HG02763 (cell line): ENCODE results near the gene CABLES1.
"Not testable (repeated sequence)": the region's sequence is repeated elsewhere in the genome, so short reads cannot be mapped to it uniquely, and the experiment has no call there.

ENCODE experiments used
- ATAC-seq: cut with Tn5 transposase; IDR thresholded peaks from one replicate; pipeline ENCODE4 v1.9.1; 2021; ENCODE audit warnings: mild to moderate bottlenecking, moderate library complexity; ENCODE audit not compliant: unreplicated experiment

CABLES1 gene

DNA sequence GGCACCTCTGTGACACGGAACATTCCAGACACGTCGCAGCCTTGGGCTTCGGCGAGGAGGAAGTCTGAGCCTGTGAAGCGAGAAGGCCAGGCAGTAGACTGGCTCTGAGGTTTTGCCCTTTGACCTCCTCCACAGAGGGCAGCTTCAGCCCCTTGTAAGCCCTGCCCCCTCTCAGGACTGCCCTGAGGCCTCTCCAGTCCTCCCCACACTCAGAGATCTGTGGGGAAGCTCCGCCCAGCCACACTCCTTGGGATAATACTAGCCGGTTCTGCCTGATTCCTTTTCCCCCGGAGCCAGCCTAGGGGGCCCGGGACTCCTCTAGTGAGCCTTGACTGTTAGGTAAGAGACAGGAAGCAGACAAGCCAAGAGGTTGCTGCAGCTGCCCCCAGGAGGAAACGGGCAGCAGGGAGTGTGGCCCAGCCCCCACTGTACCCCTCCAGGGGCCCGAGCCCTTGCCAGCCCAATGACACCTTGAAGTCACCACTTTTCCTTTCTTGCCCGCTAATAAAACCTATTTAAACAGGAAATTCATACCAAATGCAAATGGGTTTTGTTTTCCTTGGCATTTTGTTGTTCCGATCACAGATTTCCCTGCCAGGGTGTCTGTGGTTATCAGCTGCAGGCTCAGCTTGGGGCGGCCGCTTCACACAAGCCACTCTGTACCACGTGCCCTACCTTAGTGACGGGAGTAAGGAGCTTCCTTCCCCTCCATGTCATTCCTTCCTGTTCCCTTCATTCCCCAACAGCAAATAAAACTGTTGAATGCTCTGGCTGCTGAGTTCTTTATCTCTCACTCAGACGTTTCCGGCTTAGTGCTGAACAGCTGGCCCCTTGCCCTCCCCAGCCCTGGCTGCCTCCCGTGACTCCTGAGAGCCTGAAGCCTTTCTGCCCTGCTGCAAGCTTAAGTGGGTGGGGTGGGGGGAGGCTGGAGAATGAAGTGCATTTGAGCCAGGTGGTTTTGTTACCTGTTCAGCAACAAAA lies 124.7 kb downstream of the CABLES1 start:
- ATAC-seq = peak; percentile 58

DNA sequence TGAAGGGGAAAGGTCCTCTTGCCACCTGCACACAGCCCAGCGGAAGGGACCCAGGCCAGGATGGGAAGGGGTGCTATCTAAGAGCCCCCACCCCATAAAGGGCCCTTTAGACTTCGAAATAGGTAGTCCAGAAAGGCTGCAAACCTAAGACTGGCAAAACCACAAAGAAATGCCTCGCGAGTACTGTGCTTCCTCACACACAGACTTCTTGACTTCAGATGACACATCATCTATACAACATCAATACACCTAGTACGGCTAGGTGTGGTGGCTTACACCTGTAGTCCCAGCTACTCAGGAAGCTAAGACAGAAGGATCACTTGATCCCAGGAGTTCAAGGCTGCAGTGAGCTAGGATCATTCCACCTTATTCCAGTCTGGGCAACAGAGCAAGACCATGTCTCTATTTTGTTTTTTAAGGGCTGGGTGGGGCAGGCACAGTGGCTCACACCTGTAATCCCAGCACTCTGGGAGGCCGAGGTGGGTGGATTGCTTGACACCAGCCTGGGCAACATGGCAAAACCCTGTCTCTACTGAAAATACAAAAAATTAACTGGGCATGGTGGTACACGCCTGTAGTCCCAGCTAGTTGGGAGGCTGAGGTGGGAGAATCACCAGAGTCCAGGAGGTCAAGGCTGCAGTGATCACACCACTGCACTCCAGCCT lies 125.8 kb downstream of the CABLES1 start:
- ATAC-seq = no peak

DNA sequence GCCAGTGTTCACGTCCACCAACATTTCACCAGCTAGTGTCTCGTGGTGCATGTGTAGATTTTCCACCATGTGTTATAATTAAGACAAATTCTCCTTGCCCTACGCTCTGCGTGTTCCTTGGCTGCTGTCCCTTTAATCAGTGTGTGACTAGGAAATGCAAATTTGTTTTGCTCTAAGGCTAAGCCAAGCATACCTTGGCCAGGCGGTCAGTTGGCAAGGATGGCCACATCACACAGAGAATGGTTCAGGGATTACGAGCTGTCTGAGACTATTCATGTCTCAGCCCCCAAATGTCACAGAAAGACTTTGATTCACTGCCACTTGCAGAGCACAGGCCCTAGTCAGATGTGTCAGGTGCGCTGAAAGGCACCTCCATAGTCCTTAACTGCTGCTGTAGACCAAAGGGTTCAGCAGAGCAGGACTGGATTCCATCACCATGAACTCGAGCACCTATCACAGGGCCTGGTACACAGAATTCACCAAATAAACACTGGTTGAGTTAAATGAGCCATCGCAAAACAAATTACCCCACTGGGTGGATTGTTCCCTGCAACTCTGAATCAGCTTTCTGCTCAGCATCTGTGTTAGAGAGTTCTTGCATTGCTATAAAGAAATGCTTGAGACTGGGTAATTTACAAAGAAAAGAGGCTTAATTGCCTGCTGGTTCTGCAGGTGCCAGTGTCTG lies 128.4 kb downstream of the CABLES1 start:
- no peak for ATAC-seq

DNA sequence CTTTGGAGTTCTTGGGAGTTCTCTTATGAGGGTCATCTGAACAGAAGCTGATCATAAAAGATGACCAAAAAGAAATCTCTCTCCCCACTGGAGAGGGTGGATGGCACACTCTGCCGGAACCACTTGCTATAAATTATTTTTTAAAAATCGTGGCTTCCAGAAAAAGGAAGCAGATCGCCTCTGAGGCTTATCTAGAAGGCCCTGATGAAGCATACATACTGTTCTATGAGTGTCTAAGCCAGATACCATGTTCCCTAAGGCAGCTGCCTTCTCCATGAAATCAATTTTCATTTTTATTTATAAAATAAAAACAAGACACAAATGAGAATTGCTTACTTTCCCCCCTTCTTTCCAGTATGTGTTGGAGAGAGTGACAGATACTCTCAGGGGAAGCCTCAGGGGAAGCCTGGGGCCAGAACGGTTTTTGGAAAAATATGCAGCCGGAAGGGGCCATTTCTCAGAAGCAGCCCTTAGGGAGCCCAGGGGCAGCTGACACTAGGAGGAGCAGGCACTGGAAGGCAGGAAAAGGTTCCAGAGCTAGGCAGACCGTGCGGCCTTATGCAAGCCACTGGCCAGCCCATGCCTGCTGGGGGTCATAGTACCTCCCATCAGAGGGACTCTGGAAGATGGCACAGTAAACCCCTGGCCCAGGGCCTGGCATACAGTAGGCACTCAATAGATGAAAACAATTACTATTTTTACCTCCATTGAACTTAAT lies 130.6 kb downstream of the CABLES1 start:
- ATAC-seq = no peak

DNA sequence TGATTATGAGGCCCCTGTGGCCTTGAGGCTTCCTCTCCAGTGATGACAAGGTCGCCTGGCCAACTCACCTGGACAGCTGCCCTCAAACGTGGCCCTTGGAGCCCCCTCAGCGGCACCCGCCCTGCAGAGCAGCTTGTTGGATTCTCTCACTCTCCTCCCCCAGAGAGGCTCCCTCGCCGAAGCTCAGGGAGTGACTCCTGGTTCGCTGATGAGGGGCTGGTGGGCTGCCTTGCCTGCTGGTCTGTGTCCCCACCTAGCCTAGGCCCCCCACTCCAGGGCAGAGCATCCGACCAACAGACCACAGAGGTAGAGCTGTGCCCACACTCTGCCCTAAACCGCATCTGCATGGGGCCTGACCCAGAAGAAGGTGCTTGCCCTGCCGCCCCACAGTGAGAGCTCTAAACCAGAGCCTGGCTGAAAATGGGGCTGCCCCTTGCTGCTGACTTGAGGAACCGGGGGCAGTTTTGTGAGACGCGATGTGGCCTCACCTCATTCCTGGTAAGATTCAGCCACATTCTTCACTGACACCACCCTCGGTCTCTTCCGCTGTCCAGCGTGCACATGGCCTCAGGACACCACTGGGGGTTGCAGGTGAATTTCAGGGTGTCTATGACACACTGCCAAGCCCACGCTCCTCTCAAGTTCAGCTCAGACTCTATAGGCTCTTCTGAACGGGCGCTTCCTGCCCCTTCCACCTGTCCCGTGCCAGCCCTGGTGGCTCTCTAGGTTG lies 131.6 kb downstream of the CABLES1 start:
- ATAC-seq = peak; percentile 69

DNA sequence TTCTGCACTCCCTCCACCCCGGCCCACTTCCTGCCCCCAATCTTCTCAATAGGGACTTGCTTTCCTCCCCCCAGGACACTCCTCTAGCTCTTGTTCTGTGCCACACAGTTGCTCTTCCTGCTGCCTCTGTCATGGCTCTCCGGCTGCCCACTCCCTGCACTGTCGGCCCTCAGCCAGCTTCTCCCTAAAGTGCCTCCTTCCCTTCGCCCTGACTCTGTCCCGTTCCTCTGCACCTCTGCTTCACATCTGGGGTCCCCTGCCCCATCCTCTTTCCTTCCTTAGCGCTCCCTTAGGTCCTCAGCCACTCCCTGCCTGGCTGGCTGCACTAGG lies 132.1 kb downstream of the CABLES1 start:
- no peak for ATAC-seq

DNA sequence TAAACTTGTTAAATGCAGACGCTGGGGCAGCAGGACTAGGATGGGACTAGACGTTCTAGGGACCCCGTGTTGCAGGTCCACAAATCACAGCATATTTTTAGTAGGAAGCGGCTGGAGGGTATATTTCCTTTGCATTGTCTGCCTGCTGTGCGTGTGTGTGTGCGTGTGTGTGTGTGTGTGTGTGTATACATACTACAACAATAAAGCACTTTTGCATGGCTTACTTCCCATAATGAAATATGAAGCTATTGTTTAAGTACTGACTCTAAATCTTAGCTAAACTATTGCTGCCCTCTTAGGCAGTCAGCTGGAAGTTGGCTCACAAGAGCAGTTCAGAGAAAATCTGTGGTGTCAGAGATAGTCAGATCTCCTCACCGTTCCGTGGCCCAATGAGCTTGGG lies 133.4 kb downstream of the CABLES1 start:
- ATAC-seq = no peak

DNA sequence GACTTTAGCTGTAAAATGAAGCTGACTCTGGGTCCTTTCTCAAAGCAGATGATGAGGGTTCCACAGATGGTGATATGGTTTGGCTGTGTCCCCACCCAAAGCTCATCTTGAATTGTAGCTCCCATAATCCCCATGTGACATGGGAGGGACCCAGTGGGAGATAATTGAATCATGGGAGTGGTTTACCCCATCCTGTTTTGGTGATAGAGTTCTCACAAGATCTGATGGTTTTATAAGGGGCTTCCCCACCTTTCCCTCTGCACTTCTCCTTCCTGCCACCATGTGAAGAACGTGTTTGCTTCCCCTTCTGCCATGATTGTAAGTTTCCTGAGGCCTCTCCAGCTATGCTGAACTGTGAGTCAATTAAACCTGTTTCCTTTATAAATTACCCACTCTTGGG lies 133.8 kb downstream of the CABLES1 start:
- ATAC-seq = not testable (repeated sequence)

DNA sequence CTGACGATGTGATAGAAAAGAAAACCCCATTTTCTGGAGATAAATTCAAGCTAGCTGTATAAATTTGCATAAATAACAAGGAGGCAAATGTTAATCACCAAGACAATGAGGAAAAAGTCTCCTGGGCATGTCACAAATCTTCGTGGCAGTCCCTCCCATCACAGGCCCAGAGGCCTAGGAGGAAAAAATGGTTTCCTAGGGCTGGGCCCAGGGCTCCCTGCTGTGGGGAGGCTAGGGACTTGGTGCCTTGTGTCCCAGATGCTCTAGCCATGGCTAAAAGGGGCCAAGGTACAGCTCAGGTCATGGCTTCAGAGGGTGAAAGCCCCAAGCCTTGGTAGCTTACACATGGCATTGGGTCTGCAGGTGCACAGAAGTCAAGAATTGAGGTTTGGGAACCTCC lies 134.6 kb downstream of the CABLES1 start:
- no peak for ATAC-seq

DNA sequence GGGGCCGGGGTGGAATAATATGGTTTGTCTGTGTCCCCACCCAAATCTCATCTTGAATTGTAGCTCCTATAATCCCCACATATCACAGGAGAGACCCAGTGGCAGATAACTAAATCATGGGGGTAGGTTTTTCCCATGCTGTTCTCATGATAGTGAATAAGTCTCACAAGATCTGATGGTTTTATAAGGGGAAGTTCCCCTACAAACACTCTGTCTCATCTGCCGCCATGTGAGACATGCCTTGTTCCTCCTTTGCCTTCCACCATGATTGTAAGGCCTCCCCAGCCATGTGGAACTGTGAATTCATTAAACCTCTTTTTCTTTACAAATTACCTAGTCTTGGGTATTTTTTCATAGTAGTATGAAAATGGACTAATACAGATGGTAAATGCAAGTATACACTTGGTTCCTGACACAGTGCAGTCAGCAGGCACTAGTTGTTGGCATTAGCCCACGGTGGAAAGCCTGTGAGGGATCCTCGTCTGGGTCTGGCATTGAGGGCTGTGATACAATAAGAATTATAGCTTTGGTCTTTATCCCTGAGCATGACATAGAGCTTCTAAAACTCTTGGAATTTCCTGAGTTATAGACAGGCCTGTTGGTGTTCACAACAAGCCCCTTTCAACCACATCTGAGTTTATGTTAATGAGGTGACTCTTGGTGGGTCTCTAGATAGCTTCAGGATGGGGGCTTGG lies 135.8 kb downstream of the CABLES1 start:
- no peak for ATAC-seq

DNA sequence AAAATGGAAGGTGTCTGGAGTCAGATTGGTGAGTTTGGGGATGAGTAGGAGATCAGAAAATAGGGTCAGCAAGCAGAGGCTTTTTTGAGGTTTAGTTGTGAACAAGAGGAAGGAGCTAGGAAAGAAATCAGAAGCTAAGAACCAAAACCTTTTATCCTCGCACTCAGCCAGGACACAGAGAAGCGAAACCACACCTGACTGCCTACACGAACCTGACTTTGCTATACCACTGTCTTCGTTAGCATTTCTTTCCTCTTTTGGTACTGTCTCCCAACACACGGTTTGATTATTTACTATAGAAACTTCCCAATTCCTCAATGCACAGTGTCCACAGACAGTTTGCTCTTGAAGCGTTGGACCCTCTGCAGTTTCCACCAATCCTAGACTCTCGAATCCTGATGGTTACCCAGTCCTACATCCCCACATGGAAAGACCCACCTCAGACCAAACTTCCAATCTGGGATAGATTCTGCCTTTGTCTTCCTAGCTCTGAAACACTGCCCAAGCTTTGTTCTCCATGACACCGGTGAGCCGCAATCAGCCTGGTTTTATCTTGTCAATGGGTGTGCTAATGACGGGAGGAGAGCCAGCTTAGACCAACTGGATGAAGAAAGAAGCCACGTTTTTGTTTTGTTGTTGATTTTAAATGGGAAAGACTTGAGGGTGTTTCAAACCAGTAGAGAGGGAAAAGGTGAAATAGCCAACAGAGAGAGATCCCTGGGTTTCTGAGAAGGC lies 137.4 kb downstream of the CABLES1 start:
- no peak for ATAC-seq

DNA sequence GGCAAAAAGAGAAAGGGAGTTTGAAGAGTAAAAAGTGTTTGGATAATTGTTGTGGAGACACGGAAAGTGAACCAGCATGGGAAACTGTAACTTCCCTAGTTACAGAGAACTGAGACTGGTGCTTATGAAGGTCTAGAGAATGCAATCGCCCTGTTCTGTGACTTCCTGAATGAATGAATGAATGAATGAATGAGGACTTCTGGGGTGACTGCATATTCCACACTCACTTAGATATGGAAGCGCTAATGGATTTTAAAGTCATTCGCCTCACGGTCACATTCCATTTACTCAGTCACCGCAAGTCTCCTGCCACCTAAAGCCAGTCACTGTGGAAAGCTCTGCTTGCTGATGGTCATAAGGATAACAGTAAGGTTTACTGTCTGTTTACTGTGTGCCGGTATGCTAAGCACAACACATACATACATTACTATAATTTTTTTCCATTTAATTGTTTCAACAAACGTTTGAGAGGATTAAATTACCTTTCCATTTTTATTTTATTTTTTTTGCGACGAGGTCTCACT lies 138.2 kb downstream of the CABLES1 start:
- no peak for ATAC-seq

DNA sequence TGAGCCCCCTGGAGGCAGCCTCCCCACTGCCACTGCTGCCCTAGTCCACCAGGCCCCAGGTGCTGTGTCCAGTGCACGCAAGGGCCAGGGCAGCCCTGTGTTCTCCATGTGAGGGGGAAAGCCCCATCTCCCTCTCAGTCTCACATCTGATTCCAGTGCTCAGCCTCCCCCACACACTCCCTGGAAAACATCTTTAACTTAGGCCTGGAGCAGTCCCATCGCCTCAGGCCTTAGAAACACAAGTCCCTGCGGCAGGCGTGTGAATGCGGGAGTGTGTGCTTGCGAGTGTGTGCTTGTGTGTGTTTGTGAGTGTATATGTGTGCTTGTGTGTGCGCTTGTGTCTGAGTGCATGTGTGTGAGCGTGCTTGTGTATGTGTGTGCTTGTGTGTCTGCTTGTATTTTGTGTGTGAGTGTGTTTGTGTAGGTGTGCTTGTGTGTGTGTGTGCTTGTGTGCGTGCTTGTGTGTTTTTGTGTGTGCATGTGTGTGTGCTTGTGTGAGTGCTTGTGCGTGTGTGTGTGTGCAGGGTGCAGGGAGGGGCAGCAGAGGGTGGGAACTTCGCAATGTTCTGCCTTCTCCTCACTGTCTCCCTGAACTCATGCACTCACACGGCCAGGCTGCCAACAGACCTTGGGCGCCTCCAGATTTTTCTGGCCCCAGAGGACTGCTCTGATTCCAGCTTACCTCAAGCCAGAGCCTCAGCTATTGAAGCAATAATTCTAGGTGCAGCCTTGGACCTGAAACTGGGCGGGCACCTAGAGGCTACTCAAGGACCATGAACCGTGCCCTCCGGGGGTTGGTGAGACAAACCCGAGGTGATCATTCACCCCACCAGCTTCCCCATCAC lies 139.6 kb downstream of the CABLES1 start:
- ATAC-seq = no peak

DNA sequence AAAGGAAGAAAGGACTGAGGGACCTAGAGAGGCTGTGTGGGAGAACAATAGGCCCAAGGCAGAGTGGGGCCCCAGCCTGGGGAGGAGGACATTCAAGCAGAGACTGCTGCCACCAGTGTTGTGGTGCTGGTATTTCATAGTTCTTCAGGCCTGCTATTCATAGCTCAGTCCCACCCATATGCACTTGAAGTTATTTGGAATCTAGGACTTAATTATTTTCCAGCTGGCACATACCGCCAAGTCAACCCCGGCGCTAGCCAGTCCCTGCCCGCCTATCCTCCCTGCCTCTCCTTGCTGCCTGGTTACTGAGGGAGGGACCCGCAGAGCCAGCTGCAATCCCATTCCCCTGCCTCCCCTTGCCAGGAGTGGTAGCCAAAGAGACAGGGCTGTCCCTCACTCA lies 141.2 kb downstream of the CABLES1 start:
- ATAC-seq = no peak

DNA sequence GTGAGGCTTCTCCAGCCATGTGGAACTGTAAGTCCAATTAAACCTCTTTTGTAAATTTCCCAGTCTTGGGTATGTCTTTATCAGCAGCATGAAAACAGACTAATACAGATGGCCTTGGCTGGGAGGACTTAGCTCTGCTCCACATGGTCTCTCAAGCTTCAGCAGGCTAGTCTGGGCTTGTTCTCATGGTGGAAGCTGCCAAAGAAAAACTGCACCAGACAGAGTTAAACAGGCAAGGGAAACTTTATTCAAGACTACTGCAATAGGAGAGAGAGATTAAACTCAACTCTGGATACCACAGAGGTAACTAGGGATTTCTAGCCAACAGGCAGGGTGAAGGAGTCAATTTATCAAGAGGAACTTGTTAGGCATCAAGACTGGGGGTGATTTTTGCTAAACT lies 142.1 kb downstream of the CABLES1 start:
- no peak for ATAC-seq

DNA sequence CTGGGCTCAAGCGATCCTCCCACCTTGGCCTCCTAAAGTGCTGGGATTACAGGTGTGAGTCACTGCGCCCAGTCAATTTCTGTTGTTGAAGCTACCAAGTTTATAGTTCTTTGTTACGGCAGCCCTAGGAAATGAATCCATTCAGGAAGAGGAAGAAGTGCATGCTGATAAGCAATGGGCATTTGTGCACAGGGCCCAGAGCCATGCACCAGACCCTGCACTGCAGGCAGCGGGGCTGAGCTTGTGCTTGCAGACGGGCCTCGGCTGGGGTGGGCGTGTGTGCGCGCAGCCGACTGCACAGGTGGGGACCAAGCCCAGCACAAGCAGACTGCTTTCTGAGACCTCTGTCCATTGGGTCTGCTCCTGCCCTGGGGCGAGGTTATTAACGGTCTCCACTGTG lies 144.6 kb downstream of the CABLES1 start:
- ATAC-seq = no peak

DNA sequence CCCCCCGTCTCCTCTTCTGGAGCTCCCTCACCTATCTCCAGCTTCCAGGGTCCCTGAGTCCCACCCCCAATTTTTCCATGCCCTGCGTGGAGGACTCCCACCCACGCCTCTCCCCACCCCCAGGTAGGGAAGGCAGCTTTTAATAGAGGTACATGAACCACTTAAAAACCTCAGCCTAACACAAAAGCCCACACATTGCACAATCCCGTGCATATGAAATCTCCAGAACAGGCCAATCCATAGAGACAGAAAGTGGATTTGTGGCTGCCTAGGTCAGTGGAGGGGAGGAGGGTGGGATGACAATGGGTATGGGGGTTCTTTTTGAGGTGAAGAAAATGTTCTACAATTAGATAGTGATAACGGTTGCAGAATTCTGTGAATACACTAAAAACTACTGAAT lies 145.6 kb downstream of the CABLES1 start:
- ATAC-seq = no peak
